ENCODE data around the gene SMIM20.

Gene SMIM20

DNA sequence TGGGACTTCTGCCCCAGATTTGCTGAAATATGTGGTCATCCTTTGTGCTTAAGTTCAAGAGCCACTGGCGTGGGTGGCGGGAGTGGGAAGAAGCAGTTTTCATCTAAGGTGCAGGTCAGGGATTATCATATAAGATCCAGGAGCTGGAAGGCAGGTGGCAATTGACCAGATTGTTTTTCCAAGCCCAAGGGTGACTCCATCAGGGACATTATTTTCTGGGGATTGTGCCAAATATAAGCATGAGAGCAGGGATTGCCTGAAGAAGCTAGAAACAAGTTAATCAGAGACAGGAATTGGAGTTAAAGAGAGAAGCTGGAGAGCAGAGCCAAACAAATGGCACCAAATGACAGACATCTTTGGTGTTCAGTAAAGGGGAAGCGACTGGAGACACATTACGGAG lies 31.8 kb upstream of the SMIM20 start:
- H3K4me1 Mint-ChIP-seq (ENCODE audit: low read depth), result peaks cover 4% of the 10 kb centered on the region
- DNase-seq, result no peak
- H3K9me3 Mint-ChIP-seq, result no peaks in the 10 kb centered on the region
- no peaks in the 10 kb centered on the region for H3K36me3 Mint-ChIP-seq (ENCODE audit: low read depth)
- H3K27me3 Mint-ChIP-seq, result no peaks in the 10 kb centered on the region
- H3K27ac Mint-ChIP-seq, result no peak overlapping the region
- H3K4me3 Mint-ChIP-seq, result no peak overlapping the region

DNA sequence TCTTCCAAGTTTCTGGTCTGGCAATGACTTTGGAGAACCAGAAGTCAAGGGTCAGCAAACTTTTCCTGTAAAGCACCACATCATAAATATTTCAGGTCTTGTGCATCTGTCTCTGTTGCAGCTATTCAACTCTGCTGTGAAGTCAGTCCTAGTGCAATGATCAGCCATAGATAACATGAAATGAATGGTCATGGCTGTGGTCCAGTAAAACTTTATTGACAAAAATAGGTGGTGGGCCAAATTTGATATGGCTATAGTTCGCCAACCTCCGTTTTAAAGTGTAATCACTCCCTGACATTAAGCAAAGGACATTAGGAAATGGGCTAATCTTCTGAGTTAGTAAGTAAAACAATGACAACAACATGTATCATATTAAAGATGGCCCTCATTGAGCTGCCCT lies 30.5 kb upstream of the SMIM20 start:
- no peak for DNase-seq
- Mint-ChIP-seq H3K27ac (no peak overlapping the region), H3K36me3 (ENCODE audit: low read depth) (no peaks in the 10 kb centered on the region), H3K4me3 (no peak overlapping the region), H3K9me3 (no peaks in the 10 kb centered on the region), H3K27me3 (no peaks in the 10 kb centered on the region), H3K4me1 (ENCODE audit: low read depth) (peaks cover 4% of the 10 kb centered on the region)

DNA sequence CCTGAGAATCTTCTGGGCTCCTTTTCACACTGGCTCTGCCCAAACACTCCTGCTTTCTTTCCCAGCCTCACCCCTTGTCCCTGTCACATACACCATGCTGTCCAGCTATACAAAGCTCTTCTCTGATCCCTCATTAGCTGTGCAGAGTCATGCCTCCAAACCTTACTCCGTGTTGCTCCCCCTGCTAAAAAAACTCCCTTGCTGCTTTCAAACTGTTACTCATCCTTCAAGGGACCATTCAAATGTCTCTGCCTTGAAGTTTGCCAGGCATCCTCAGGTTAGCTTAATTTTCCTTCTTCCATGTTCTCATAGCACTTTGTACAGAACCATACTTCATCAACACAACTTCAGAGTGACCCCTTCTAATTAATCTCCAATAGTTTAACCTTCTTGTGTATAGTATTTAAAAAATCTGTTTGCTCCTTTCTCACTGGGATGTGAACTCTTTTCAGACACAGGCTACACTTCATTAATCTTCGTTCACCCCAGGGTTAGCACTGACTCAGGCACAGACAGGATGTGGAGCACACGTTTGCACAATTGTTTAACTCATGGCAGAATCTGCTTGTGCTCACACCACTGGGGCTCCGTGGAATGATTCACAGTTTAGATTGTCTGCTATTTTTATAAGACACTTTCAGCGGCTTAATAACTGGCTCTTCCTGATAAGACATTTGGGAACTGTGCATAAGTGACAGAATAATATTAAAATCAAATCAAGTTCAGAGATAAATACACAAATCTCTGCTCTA lies 29.8 kb upstream of the SMIM20 start:
- Mint-ChIP-seq H3K4me1 (ENCODE audit: low read depth) (peaks cover 4% of the 10 kb centered on the region), H3K27me3 (no peaks in the 10 kb centered on the region), H3K9me3 (no peaks in the 10 kb centered on the region), H3K4me3 (no peak overlapping the region), H3K27ac (no peak overlapping the region), H3K36me3 (ENCODE audit: low read depth) (no peaks in the 10 kb centered on the region)
- DNase-seq, result no peak

DNA sequence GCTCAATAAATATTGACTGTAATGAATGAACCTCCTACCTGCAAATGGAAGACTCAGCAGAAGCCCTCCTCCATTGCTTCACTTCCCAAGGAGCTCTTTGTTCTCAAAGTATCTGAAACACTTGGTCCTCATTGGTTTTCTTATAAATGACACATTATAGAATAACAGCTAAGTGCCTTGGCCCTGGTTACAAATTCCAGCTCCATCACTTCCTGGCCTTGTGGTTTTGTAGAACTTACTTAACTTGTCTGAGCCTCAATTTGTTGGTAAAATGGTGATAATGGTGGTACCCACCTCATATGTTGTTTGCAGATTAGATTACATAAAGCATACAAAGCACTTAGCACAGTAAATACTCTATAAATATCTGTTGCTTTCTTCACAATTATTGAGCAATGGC lies 25.2 kb upstream of the SMIM20 start:
- H3K9me3 Mint-ChIP-seq, result no peaks in the 10 kb centered on the region
- DNase-seq, result no peak
- peaks cover 4% of the 10 kb centered on the region for H3K4me1 Mint-ChIP-seq (ENCODE audit: low read depth)
- H3K27ac Mint-ChIP-seq, result no peak overlapping the region
- H3K4me3 Mint-ChIP-seq, result no peak overlapping the region
- H3K27me3 Mint-ChIP-seq, result no peaks in the 10 kb centered on the region
- no peaks in the 10 kb centered on the region for H3K36me3 Mint-ChIP-seq (ENCODE audit: low read depth)

DNA sequence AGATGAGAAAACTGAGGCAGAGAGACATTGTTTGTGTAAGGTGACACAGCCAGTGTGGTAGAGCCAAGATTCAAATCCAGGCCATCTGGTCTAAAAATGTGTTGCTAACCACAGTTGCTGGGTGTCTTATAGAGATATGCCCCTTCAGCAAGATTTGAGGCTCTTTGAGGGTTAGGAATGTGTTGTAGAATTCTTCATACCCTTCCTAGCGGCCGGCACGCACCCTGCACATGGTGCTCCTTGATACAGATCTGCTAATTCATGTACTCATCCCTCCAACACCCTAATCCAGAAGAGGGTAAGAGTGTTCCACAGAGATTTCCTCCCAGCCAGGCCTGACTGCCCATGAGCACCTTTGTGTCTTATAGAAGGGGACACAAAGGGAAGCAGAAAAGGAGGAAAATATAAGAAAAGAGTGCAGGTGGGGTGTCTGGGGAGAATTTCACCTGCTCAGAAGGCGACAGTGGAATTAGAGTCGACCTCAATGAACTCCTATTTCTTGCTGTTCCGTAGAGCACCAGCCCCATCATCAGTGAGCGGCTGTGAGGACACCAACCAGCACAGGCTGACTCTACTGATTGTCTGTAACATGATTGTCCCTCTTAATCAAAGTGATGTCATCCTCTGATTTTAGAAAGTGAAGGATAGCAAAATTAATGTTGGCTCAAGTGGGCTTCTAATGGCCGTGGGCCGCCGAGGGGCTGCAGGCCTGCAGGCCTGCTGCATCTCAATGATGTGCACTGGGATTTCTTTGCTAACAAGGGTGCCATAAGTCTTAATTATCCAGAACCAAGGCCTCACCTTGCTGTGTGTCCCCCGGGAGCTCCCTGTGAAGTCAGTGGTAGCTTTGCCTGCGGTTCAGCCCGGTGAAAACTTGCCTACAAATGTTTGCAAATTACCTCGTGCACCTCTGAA lies 24.2 kb upstream of the SMIM20 start:
- no peak overlapping the region for H3K4me3 Mint-ChIP-seq
- no peak overlapping the region for H3K27ac Mint-ChIP-seq
- no peaks in the 10 kb centered on the region for H3K9me3 Mint-ChIP-seq
- no peaks in the 10 kb centered on the region for H3K4me1 Mint-ChIP-seq (ENCODE audit: low read depth)
- no peaks in the 10 kb centered on the region for H3K27me3 Mint-ChIP-seq
- DNase-seq, result no peak
- no peaks in the 10 kb centered on the region for H3K36me3 Mint-ChIP-seq (ENCODE audit: low read depth)

DNA sequence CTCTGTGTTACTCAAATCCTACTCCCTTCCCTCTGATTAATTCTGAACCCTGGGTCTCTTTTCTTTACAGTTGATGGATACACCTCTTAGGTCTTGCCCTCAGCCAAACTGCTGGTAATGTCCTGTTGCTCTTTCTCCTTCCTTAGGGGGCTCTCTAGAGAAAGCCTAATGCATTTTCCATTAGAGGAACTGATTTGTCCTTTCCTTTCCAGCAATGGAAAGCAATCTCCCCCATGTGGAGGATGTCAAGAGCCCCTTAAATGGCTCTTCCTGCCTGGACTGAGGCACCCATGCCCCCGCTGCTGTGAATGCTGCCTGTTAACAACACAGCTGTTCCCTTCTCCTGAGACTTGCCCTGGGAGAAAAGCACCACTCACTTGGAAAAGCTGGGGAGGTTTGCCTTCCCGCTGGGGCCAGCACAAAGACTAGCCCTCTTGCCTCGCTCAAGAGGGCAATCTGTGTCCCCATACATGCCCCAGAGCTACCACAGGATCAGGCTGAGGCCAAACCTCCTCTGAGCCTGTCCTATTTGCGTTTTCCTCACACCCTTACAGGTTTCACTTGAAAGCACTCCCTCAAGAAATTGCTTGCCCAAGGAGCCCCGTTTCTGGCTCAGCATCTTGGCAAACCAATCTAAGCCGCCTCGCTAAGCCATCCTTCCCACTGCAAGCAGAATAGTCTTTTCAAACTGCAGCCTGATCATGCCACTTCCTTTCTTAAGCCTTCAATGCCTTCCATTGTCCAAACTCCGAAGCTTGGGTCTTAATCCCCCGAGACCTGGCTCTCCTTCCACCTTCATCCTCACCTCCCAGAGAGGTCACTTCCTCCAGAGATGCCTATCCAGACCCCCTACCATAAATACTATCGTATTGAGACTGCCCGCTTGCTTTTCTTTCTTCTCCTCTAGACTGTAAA lies 23.2 kb upstream of the SMIM20 start:
- no peak for DNase-seq
- no peaks in the 10 kb centered on the region for H3K27me3 Mint-ChIP-seq
- no peak overlapping the region for H3K4me3 Mint-ChIP-seq
- no peaks in the 10 kb centered on the region for H3K4me1 Mint-ChIP-seq (ENCODE audit: low read depth)
- no peak overlapping the region for H3K27ac Mint-ChIP-seq
- no peaks in the 10 kb centered on the region for H3K9me3 Mint-ChIP-seq
- H3K36me3 Mint-ChIP-seq (ENCODE audit: low read depth), result no peaks in the 10 kb centered on the region

DNA sequence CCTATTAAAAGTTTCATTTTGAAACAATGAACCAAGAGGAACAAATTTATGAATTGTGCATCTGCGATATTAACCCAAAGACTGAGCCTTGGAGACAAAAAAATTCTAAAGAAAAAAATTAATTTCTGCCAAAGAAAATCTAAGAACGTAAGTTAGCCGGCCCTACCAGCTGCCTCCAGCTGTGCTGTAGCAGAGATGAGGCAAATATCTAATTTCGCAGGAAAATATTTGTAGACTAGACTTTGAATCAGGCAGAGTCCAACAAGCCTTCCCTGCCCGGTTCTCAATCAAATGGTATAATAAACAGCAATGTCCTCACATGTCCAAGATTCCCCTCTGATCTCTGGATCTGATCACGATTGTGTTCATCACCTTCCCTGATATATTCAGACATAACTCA lies 21.2 kb upstream of the SMIM20 start:
- no peak for DNase-seq
- H3K27me3 Mint-ChIP-seq, result no peaks in the 10 kb centered on the region
- H3K9me3 Mint-ChIP-seq, result no peaks in the 10 kb centered on the region
- no peak overlapping the region for H3K4me3 Mint-ChIP-seq
- no peak overlapping the region for H3K27ac Mint-ChIP-seq
- no peaks in the 10 kb centered on the region for H3K36me3 Mint-ChIP-seq (ENCODE audit: low read depth)
- no peaks in the 10 kb centered on the region for H3K4me1 Mint-ChIP-seq (ENCODE audit: low read depth)

DNA sequence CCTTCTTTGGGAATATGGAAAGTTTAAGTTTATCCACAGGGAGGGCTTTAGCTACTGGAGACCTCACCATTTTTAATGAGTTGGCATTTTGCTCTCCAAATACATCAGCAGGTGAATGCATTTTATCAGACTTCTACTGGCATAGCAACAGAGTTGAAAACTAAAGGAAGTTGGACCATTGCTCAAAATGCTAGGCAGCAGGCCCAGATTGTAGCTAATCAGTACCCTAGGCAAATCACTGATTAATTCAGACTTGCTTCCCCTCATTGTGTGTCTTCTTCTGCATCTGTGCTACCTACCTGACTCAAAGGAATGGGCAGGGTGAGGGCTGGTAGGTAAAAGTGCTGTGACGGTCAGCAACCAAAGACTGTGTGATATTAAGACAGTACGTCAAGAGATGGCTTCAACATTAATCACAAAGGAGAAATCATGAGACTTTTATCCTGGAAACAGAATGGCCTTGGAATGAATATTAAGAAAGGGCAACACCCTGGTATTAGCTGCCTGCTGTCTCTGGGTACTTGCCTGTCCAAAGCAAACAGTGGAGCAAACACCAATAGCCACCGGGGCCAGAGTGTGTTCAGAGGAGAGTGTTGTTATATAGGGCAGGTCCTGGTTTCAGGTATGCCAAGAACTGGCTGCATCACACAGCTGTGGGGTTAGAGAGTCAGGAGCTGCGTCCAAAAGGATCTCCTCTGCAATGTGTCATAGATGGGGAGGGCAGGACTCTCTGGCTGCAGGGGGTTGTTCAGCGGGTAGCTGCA lies 17.1 kb upstream of the SMIM20 start:
- Mint-ChIP-seq H3K9me3 (no peaks in the 10 kb centered on the region), H3K4me3 (no peak overlapping the region), H3K4me1 (ENCODE audit: low read depth) (peaks cover 11% of the 10 kb centered on the region), H3K27me3 (no peaks in the 10 kb centered on the region), H3K36me3 (ENCODE audit: low read depth) (no peaks in the 10 kb centered on the region), H3K27ac (no peak overlapping the region)
- no peak for DNase-seq

DNA sequence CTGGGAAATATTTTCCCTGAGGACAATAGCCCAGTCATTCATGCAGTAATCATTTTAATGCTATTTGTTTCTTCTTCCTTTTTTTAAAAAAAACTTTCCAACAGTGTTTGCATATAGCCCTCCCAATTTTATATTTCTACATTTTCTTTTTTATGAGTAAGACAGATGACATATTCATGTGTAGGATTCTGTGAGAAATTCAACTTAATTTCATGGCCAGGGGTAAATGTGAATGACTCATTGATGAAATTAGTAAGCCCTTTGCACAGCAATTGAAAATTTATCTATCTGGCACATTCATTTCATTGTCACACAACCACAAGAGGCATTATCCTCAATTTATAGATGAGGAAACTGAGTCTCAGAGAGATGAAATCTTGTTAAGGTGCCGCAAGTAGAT lies 13.7 kb upstream of the SMIM20 start:
- H3K27ac Mint-ChIP-seq, result no peak overlapping the region

DNA sequence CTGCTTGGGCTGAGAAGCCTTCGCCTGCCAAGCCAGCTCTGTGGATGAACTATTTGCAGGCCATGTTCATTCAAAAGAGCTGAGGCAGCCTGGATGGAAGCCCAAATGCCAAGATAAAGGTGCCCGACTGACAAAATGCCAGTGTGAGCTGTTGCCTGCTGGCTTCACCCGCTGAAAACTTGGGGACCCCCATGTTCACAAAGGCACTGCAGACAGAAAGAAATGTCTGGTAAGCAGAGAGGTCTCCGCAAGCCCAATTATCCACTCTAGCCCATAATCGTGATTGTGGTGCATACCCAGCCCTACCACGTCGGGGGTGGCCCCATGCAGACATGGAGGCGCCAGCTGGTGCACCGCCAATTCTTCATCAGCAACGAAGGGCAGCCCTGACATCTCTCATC lies 13.0 kb upstream of the SMIM20 start:
- Mint-ChIP-seq H3K27ac (no peak overlapping the region), H3K4me1 (ENCODE audit: low read depth) (peaks cover 11% of the 10 kb centered on the region)

More for the DNA sequence above, 13.7 kb upstream of the SMIM20 start:
- no peak for DNase-seq
- Mint-ChIP-seq H3K9me3 (no peaks in the 10 kb centered on the region), H3K4me1 (ENCODE audit: low read depth) (peaks cover 11% of the 10 kb centered on the region), H3K36me3 (ENCODE audit: low read depth) (peaks cover 4% of the 10 kb centered on the region), H3K27me3 (no peaks in the 10 kb centered on the region), H3K4me3 (no peak overlapping the region)

DNA sequence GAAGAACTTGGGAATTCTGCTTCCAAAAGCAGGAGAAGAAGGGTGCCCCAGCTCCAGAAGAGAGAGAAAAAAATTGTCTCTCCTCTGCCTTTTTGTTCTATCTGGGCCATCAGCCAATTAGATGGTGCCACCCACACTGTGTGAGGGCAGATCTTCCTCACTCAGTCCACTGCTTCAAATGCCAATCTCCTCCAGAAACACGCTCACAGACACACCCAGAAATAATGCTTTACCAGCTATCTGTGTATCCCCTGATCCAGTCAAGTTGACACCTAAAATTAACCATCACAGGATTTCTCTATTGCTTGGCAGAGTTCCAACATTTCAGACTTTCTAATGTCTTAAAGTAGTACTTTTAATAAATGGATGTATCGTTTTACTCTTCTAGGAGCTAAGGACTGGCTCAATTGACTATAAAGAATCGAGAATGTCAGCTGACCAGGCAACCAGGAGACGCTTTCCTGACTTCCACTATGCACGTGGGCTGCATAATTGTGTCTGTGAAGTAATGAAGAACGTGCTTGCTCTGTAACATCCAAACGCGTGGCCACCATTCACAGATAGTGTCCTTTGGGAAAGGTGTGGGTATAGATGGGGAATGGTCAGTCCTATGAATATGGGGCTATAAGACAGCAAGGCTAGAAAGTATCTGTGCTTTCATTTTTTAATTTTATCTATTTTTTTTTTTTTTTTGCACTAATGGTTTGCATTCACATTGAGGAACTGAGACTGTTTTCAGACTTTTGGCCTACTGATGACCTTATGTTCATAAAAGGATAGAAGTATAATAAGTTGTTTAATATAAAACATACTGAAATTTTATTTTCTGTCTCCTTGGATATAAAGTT lies 9.9 kb upstream of the SMIM20 start:
- H3K4me1 Mint-ChIP-seq (ENCODE audit: low read depth), result peaks cover 15% of the 10 kb centered on the region
- DNase-seq, result no peak
- H3K27ac Mint-ChIP-seq, result no peak overlapping the region
- peaks cover 4% of the 10 kb centered on the region for H3K36me3 Mint-ChIP-seq (ENCODE audit: low read depth)
- H3K27me3 Mint-ChIP-seq, result no peaks in the 10 kb centered on the region
- H3K9me3 Mint-ChIP-seq, result no peaks in the 10 kb centered on the region
- no peak overlapping the region for H3K4me3 Mint-ChIP-seq

More for the DNA sequence above, 13.0 kb upstream of the SMIM20 start:
- Mint-ChIP-seq H3K9me3 (no peaks in the 10 kb centered on the region), H3K36me3 (ENCODE audit: low read depth) (peaks cover 4% of the 10 kb centered on the region), H3K4me3 (no peak overlapping the region), H3K27me3 (no peaks in the 10 kb centered on the region)
- DNase-seq, result no peak

DNA sequence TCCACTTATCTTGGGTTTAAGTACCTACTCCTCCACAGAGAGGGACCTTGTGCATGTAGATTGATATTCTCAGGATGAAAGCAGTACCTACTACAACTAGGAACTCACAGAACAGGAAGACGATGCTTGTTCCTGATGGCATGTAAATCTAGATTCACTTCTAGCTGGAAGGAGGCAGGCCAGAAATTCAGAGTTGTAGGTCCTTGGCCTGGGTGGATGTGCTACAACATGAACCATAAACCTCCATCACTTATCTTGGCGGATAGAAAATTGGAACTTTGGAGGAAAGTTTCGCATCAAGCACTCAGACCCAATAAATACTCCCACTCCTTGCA lies 9.3 kb upstream of the SMIM20 start:
- Mint-ChIP-seq H3K36me3 (ENCODE audit: low read depth) (peaks cover 4% of the 10 kb centered on the region), H3K4me3 (no peak overlapping the region), H3K4me1 (ENCODE audit: low read depth) (peaks cover 14% of the 10 kb centered on the region), H3K27ac (no peak overlapping the region), H3K27me3 (no peaks in the 10 kb centered on the region), H3K9me3 (no peaks in the 10 kb centered on the region)
- DNase-seq, result no peak

DNA sequence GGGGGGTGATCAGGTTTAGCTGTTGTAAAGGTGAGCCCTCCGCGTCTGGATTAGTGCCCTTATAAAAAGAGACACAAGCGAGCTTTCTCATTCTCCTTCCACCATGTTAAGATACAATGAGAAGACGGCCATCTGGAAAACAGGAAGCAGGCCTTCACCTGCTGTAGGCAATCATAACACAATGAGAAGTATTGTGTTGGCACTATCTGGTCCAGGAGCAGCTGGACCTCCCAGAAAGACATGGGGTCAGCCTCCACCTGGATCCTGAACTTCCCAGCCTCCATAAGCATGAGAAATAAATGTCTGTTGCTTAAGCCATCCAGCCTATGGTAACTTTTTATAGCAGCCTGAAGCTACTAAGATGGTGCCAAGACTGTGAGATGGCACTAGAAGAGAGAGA lies 8.6 kb upstream of the SMIM20 start:
- Mint-ChIP-seq H3K36me3 (ENCODE audit: low read depth) (peaks cover 4% of the 10 kb centered on the region), H3K4me1 (ENCODE audit: low read depth) (peaks cover 9% of the 10 kb centered on the region), H3K4me3 (no peak overlapping the region), H3K27me3 (no peaks in the 10 kb centered on the region), H3K9me3 (no peaks in the 10 kb centered on the region), H3K27ac (no peak overlapping the region)
- no peak for DNase-seq
